Endothelial cell of hepatic sinusoid (primary cell): ENCODE data around the gene TMEM120B.
"Not testable (repeated sequence)": the region's sequence is repeated elsewhere in the genome, so short reads cannot be mapped to it uniquely, and the experiment has no call there.

Experiments used
- in situ Hi-C: cut with HindIII; loops from 2 replicates; pipeline ENCODE4 v1.10.0; 2017; ENCODE audit warnings: low sequenced_read_pairs

The TMEM120B gene

GRCh38 chr12:121741743-121742142 is 29.2 kb downstream of the TMEM120B start:
- in situ Hi-C loops, result no loop called here

- in situ Hi-C loops, result not testable (repeated sequence)
These were observed 33.0 kb downstream of the TMEM120B start for GRCh38 chr12:121745545-121745944.

DNA sequence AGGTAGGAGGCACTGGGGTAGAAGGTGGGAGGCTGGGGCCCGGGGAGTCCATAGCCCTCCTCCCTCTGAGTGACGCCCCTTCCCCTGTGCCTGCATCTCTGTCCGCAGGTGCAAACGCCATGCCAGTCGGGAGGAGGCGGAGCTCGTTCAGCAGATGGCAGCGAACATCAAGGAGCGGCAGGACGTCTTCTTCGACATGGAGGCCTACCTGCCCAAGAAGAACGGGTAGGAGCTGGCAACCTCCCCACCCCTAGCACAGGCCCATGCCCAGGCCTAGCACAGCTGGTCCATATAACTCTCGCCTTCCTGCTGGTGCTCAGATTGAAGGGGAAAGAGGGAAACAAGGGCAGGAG is 35.6 kb downstream of the TMEM120B start:
- in situ Hi-C loops, result no loop called here

- in situ Hi-C loops, result no loop called here
These were observed 36.2 kb downstream of the TMEM120B start for GRCh38 chr12:121748571-121749265.

DNA sequence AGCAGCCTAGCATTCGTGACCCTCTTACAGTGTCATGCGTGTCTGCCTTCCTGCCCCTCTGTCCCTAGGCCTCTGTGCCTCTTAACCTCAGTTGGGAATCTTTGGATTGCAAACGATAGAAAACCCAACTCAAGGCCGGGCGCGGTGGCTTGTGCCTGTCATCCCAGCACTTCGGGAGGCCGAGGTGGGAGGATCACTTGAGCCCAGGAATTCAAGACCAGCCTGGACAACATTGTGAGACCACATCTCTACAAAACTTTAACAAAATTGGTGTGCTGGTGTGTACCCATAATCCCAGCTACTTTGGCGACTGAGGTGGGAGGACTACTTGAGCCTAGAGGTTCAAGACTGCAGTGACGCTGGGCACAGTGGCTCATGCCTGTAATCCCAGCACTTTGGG is 36.7 kb downstream of the TMEM120B start:
- in situ Hi-C loops, result no loop called here

DNA sequence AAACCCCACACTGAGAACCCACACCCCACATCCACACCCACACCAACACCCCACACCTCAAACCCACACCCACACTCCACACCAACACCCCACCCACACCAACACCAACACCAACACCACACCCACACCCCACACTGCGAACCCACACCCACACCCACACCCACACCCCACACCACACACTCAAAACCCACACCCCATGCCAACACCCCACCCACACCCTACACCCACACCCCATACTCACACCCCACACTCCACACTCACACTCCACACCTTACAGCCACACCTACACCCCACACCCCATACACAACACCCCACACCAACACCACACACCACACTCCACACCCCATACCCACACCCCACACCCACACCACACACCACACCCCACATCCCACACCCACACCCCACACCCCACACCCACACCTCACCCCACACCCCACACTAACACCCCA is 38.0 kb downstream of the TMEM120B start:
- in situ Hi-C loops, result no loop called here

GRCh38 chr12:121751034-121751433 is 38.5 kb downstream of the TMEM120B start:
- in situ Hi-C loops, result no loop called here

GRCh38 chr12:121751749-121752351 is 39.3 kb downstream of the TMEM120B start:
- in situ Hi-C loops, result no loop called here

- in situ Hi-C loops, result no loop called here
These were observed 41.3 kb downstream of the TMEM120B start for GRCh38 chr12:121753844-121754264.

DNA sequence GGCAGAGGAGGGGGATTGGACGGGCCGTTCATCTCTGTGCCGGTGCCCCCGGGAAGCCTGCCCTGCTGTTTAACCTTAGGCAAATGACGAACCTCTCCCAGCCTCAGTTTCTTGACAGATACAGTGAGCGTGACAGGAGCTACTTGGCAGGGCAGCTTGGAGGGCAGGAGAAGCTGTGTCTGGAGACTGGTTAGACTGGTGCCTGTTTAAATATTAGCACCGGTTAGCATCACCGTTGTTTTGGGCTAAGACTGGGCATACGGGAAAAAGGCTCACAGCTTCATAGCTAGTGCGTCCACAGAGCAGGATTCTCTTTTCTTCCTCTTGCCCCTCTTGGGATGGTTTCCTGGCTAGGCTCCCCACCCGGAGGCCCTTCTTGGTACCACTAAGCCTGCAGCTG is 42.3 kb downstream of the TMEM120B start:
- in situ Hi-C loops, result no loop called here

DNA sequence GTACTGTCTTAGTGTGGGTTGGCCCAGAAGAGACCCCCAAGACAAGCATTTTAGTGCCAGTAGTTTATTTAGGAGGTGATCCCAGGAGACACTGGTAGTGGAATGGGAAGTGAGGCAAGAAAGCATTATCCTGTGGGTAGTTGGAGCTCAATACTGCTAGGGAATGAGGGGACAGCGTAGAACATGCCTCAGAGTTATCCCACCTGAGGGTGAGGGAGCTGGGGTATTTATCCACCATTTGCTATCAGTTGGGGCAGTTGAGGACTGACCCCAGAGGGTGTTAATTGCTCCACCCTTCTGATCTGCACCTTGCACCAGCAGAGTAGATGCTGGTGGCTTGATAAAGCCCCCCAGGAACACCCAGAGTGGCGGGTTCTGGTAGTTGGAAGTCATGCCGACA is 43.0 kb downstream of the TMEM120B start:
- in situ Hi-C loops, result no loop called here

DNA sequence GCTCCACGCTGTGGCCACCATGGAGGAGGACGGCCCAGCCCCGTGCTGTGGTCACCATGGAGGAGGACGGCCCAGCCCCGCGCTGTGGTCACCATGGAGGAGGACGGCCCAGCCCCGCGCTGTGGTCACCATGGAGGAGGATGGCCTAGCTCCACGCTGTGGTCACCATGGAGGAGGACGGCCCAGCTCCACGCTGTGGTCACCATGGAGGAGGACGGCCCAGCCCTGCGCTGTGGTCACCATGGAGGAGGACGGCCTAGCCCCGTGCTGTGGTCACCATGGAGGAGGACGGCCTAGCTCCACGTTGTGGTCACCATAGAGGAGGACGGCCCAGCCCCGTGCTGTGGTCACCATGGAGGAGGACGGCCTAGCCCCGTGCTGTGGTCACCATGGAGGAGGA is 46.0 kb downstream of the TMEM120B start:
- in situ Hi-C loops, result not testable (repeated sequence)

GRCh38 chr12:121762269-121762668 is 49.7 kb downstream of the TMEM120B start:
- in situ Hi-C loops, result no loop called here

- in situ Hi-C loops, result no loop called here
These were observed 52.3 kb downstream of the TMEM120B start for GRCh38 chr12:121764808-121765207.

DNA sequence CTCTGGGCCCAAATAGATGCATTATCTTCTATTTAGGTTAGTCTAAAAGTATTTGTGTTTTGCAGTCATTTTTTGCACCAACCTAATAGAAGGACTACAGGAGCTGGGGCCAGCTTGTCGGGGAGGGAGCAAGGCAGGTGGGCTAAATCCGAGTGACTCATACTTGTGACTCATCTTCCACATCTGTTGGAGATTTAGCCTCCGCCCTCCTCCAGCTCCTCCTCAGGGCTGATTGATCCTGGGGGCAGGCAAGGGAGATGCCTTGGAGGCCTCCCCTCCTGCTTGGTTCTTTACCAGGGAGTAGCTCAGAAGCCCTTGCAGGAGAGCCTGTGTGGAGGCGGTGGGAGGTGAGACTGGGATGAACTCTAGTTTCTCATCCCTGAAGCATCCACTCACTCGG is 53.0 kb downstream of the TMEM120B start:
- in situ Hi-C loops, result no loop called here

GRCh38 chr12:121766290-121767039 is 53.9 kb downstream of the TMEM120B start:
- in situ Hi-C loops, result no loop called here

- in situ Hi-C loops, result no loop called here
These were observed 55.0 kb downstream of the TMEM120B start for GRCh38 chr12:121767525-121768016.

- in situ Hi-C loops, result no loop called here
These were observed 56.8 kb downstream of the TMEM120B start for GRCh38 chr12:121769297-121769830.

DNA sequence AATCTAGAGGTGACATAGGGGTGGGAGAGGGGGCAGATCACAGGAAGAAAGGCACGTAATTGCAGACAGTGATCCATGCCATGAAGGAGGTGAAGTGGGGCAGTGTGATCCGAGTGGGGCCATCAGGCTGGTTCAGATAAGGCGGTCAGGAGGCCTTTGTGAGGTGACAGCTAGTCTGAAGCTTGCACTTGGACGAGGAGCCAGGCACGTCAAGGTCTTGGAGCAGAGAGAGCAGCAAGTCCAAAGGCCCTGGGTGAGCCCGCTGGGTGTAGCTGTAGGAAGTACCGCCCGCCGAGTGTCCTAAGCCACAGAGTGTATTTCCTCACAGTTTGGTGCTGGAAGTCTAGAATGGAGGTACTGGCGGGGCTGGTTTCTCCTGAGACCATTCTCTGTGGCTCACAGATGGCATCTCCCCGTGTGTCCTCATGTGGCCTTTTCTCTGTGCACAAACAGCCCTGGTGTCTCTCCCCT is 57.3 kb downstream of the TMEM120B start:
- in situ Hi-C loops, result no loop called here

DNA sequence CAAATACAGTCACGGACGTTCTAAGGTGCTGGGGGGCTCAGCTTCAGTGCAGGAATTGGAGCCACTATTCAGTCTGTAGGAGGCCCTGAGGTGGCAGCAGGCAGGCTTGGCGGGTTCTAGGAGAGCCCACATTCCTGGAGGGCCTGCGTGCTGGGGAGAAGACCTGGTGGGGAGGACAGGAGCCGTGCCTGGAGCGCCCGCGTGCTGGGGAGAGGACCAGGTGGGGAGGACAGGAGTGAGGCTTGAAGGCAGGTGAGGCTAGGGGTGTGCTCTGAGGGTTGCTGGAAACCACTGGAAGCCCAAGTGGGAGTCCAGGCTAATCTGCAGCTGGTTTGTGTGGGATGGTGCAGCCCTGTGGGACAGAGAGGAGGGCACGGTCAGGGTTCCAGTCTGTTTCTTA is 57.8 kb downstream of the TMEM120B start:
- in situ Hi-C loops, result no loop called here

DNA sequence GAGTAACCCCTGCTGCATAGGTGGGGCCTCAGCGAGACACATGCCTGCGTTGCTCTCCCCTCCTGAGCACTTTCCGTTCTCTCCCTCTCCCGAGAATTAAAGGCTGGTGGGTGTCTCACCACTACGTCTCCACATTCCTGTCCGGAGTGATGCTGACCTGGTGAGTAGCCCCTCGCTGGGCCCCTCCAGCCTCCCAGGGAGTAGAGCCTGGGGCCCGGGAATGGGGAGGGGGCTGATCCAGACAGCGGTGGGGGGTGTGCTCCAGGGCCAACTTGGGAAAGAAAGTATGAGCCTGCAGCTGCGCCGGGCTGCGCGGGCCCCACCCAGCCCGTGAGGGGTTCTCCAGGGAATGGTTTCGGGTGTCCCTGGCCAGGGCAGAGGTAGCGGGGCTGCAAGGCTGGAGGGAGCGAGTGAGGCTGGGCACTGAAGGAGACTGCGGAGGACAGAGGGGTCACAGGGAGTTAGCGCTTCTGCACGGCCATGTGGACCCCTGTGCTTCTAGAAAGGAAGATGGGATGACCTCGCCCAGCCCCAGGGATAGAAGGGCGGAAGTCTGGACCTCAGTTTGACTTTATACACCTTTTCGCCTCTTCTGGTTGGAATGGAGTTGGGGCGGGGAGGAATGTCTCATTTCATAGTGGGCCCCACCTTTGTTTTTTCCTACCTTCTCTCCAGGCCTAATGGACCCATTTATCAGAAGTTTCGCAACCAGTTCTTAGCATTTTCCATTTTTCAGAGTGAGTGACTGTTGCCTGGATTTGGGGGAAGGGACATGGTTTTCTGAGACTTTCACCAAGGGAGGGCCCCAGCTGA is 58.5 kb downstream of the TMEM120B start:
- in situ Hi-C loops, result no loop called here
